HEK293 (cell line): ENCODE measurements around the gene SETD1A.

Experiments
- BCL11A ChIP-seq: fragments of 450-650 bp; formaldehyde crosslinking; IDR thresholded peaks from 2 replicates; pipeline ENCODE4 v1.5.1; 2016; ENCODE audit warnings: low read depth, missing biosample characterization, missing genetic modification characterization
- HIC1 ChIP-seq: fragments of 450-650 bp; formaldehyde crosslinking; IDR thresholded peaks from 2 replicates; pipeline ENCODE4 v1.5.1; 2016; ENCODE audit warnings: missing biosample characterization, missing genetic modification characterization
- KLF1 ChIP-seq: fragments of 450-650 bp; formaldehyde crosslinking; IDR thresholded peaks from 2 replicates; pipeline ENCODE4 v1.5.1; 2016; ENCODE audit warnings: missing biosample characterization, missing genetic modification characterization
- OSR2 ChIP-seq: fragments of 450-650 bp; formaldehyde crosslinking; IDR thresholded peaks from 2 replicates; pipeline ENCODE4 v1.5.1; 2016; ENCODE audit warnings: missing biosample characterization, missing genetic modification characterization
- PRDM4 ChIP-seq: fragments of 450-650 bp; formaldehyde crosslinking; IDR thresholded peaks from 2 replicates; pipeline ENCODE4 v1.5.1; 2017; ENCODE audit warnings: missing biosample characterization, missing genetic modification characterization
- SALL2 ChIP-seq: fragments of 450-650 bp; formaldehyde crosslinking; IDR thresholded peaks from 2 replicates; pipeline ENCODE4 v1.5.0; 2017; ENCODE audit warnings: missing biosample characterization, mild to moderate bottlenecking, missing genetic modification characterization, borderline replicate concordance
- YY2 ChIP-seq: fragments of 450-650 bp; formaldehyde crosslinking; IDR thresholded peaks from 2 replicates; pipeline ENCODE4 v1.5.1; 2016; ENCODE audit warnings: missing biosample characterization, missing genetic modification characterization
- ZBTB10 ChIP-seq: fragments of 450-650 bp; formaldehyde crosslinking; IDR thresholded peaks from 2 replicates; pipeline ENCODE4 v1.5.1; 2016; ENCODE audit warnings: missing biosample characterization, missing genetic modification characterization
- ZBTB48 ChIP-seq: fragments of 450-650 bp; formaldehyde crosslinking; IDR thresholded peaks from 2 replicates; pipeline ENCODE4 v1.5.1; 2016; ENCODE audit warnings: missing biosample characterization, missing genetic modification characterization
- ZBTB8A ChIP-seq: fragments of 450-650 bp; formaldehyde crosslinking; IDR thresholded peaks from 2 replicates; pipeline ENCODE4 v1.5.1; 2016; ENCODE audit warnings: missing biosample characterization, missing genetic modification characterization
- ZEB2 ChIP-seq: fragments of 450-650 bp; formaldehyde crosslinking; IDR thresholded peaks from 2 replicates; pipeline ENCODE4 v1.5.1; 2016; ENCODE audit warnings: missing biosample characterization, missing genetic modification characterization
- ZNF140 ChIP-seq: fragments of 450-650 bp; formaldehyde crosslinking; IDR thresholded peaks from 2 replicates; pipeline ENCODE4 v1.5.1; 2016; ENCODE audit warnings: missing biosample characterization, missing genetic modification characterization
- ZNF155 ChIP-seq: fragments of 450-650 bp; formaldehyde crosslinking; IDR thresholded peaks from 2 replicates; pipeline ENCODE4 v1.5.1; 2016; ENCODE audit warnings: missing biosample characterization, missing genetic modification characterization
- ZNF157 ChIP-seq: fragments of 450-650 bp; formaldehyde crosslinking; IDR thresholded peaks from 2 replicates; pipeline ENCODE4 v1.5.1; 2016; ENCODE audit warnings: missing biosample characterization, missing genetic modification characterization
- ZNF16 ChIP-seq: fragments of 450-650 bp; formaldehyde crosslinking; IDR thresholded peaks from 2 replicates; pipeline ENCODE4 v1.5.1; 2016; ENCODE audit warnings: low read depth, missing biosample characterization, missing genetic modification characterization
- ZNF37A ChIP-seq: fragments of 450-650 bp; IDR thresholded peaks from 2 replicates; pipeline ENCODE4 v1.5.1; 2018; ENCODE audit warnings: missing biosample characterization, missing genetic modification characterization
- ZNF416 ChIP-seq: fragments of 450-650 bp; formaldehyde crosslinking; IDR thresholded peaks from 2 replicates; pipeline ENCODE4 v1.5.1; 2016; ENCODE audit warnings: missing biosample characterization, missing genetic modification characterization
- ZNF449 ChIP-seq: fragments of 450-650 bp; formaldehyde crosslinking; IDR thresholded peaks from 2 replicates; pipeline ENCODE4 v1.5.1; 2017; ENCODE audit warnings: missing biosample characterization, mild to moderate bottlenecking, missing genetic modification characterization, moderate library complexity
- ZNF473 ChIP-seq: fragments of 450-650 bp; formaldehyde crosslinking; IDR thresholded peaks from 2 replicates; pipeline ENCODE4 v1.5.1; 2017; ENCODE audit warnings: missing biosample characterization, missing genetic modification characterization
- ZNF518A ChIP-seq: fragments of 450-650 bp; formaldehyde crosslinking; conservative IDR thresholded peaks from 2 replicates; pipeline ENCODE4 v1.5.1; 2016; ENCODE audit warnings: low read depth, missing biosample characterization, missing genetic modification characterization
- ZNF571 ChIP-seq: fragments of 450-650 bp; formaldehyde crosslinking; IDR thresholded peaks from 2 replicates; pipeline ENCODE4 v1.5.0; 2017; ENCODE audit warnings: missing biosample characterization, missing genetic modification characterization
- ZNF654 ChIP-seq: fragments of 450-650 bp; formaldehyde crosslinking; IDR thresholded peaks from 2 replicates; pipeline ENCODE4 v1.5.1; 2016; ENCODE audit warnings: low read depth, missing biosample characterization, missing genetic modification characterization
- ZNF660 ChIP-seq: fragments of 450-650 bp; IDR thresholded peaks from 2 replicates; pipeline ENCODE4 v1.5.1; 2018; ENCODE audit warnings: missing biosample characterization, mild to moderate bottlenecking, missing genetic modification characterization
- ZNF777 ChIP-seq: fragments of 450-650 bp; formaldehyde crosslinking; IDR thresholded peaks from 2 replicates; pipeline ENCODE4 v1.5.1; 2017; ENCODE audit warnings: missing biosample characterization, missing genetic modification characterization, borderline replicate concordance
- ZXDB ChIP-seq: fragments of 450-650 bp; formaldehyde crosslinking; IDR thresholded peaks from 2 replicates; pipeline ENCODE4 v1.5.1; 2016; ENCODE audit warnings: missing biosample characterization, missing genetic modification characterization

The SETD1A gene

GRCh38 chr16:31032736-31033708 lies 75.5 kb downstream of the SETD1A start, which contains the start of gene STX4 (continued):
- TF ChIP-seq BCL11A (no peak; the same call in 1 of the 2 replicates), ZNF449 (0 out of 2 replicates have a peak, but pooled peaks have one; percentile 23), YY2 (tag by site-specific recombination) (peak; percentile 38; the same call in 1 of the 2 replicates), ZNF660 (tag by site-specific recombination) (peak; percentile 82), KLF1 (peak; percentile 60), SALL2 (no peak), ZNF157 (tag by site-specific recombination) (0 out of 2 replicates have a peak, but pooled peaks have one; percentile 29), ZNF777 (peak; percentile 98), ZBTB8A (tag by site-specific recombination) (peak; percentile 92), ZEB2 (peak; percentile 99), ZBTB48 (tag by site-specific recombination) (peak; percentile 78), ZNF654 (tag by site-specific recombination) (no peak), ZNF416 (tag by site-specific recombination) (no peak), ZXDB (peak; percentile 95), HIC1 (tag by site-specific recombination) (peak; percentile 93), ZNF473 (tag by site-specific recombination) (no peak), ZNF571 (tag by site-specific recombination) (no peak), ZNF518A (peak; percentile 89), ZNF16 (tag by site-specific recombination) (no peak), ZBTB10 (peak; percentile 100), PRDM4 (tag by site-specific recombination) (peak; percentile 72; the same call in 1 of the 2 replicates), ZNF140 (tag by site-specific recombination) (no peak), ZNF37A (no peak), OSR2 (peak; percentile 50), ZNF155 (tag by site-specific recombination) (no peak)
